HG03135 (cell line): ENCODE measurements around the gene ZKSCAN5.

Experiments
- ATAC-seq: cut with Tn5 transposase; IDR thresholded peaks from one replicate; pipeline ENCODE4 v1.9.1; 2021; ENCODE audit warnings: mild to moderate bottlenecking, moderate library complexity; ENCODE audit not compliant: unreplicated experiment

ZKSCAN5 gene

GRCh38 chr7:99504603-99505323 lies at the start of gene ZKSCAN5:
ZKSCAN5 (plus strand) TSS chr7:99504662; CDS start chr7:99506045, 1,383 bp downstream.
- peak; percentile 79 for ATAC-seq

GRCh38 chr7:99455874-99456273 lies 48.6 kb upstream of the ZKSCAN5 start:
- no peak for ATAC-seq

GRCh38 chr7:99456288-99456687 lies 48.2 kb upstream of the ZKSCAN5 start:
- ATAC-seq, result no peak

GRCh38 chr7:99457050-99457649 lies 47.3 kb upstream of the ZKSCAN5 start:
- ATAC-seq, result no peak

- ATAC-seq, result no peak
Measured at GRCh38 chr7:99457650-99458493, 46.6 kb upstream of the ZKSCAN5 start.

- no peak for ATAC-seq
Measured at GRCh38 chr7:99459087-99459486, 45.4 kb upstream of the ZKSCAN5 start.

GRCh38 chr7:99460651-99461050 lies 43.8 kb upstream of the ZKSCAN5 start:
- no peak for ATAC-seq

- no peak for ATAC-seq
Measured at GRCh38 chr7:99461221-99461620, 43.2 kb upstream of the ZKSCAN5 start.

- ATAC-seq, result no peak
Measured at GRCh38 chr7:99465421-99465768, 39.1 kb upstream of the ZKSCAN5 start.

- ATAC-seq, result no peak
Measured at GRCh38 chr7:99468336-99468918, 36.0 kb upstream of the ZKSCAN5 start.

- no peak for ATAC-seq
Measured at GRCh38 chr7:99469381-99470065, 34.9 kb upstream of the ZKSCAN5 start.

- peak; percentile 96 for ATAC-seq
Measured at GRCh38 chr7:99472561-99473314, 31.7 kb upstream of the ZKSCAN5 start, which contains the start of gene ZNF789. ZNF789 (plus strand) TSS chr7:99472890; CDS start chr7:99476457, 3,567 bp downstream.

GRCh38 chr7:99473315-99473596 lies 31.2 kb upstream of the ZKSCAN5 start:
- ATAC-seq, result no peak

GRCh38 chr7:99476107-99476506 lies 28.4 kb upstream of the ZKSCAN5 start:
- no peak for ATAC-seq

GRCh38 chr7:99478464-99479440 lies 25.7 kb upstream of the ZKSCAN5 start:
- ATAC-seq, result no peak

- ATAC-seq, result no peak
Measured at GRCh38 chr7:99485094-99485493, 19.4 kb upstream of the ZKSCAN5 start.

- no peak for ATAC-seq
Measured at GRCh38 chr7:99489235-99489634, 15.2 kb upstream of the ZKSCAN5 start.

GRCh38 chr7:99490878-99491277 lies 13.6 kb upstream of the ZKSCAN5 start:
- no peak for ATAC-seq

- ATAC-seq, result no peak
Measured at GRCh38 chr7:99493823-99494222, 10.6 kb upstream of the ZKSCAN5 start.
